ENCODE measurements around the gene NCBP2. TPM values are rescaled to one million over a fixed set of nuclear protein-coding genes. Genes with fewer than 3 reads are reported as not detected.
A peak's percentile ranks its signal among the peaks of the same experiment; 100 is the strongest.

NCBP2 gene
- total RNA-seq, 1 donor: 43.1 TPM

DNA sequence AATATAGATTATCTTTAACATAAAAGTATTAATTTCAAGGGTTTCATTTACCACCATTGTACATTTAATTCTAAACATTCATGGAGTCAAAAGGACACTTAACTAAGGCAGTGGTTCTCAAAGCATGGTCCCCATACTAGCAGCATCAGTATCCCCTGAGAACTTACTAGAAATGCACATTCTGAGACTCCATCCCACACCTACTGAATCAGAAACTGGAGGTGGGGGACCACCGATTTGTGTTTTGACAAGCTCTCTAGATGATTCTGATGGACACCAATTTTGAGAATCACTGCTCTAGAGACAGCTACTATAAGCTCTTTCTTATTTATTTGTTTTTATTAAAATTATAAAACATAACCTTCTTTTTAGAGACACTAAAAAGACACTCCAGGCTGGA is 40.6 kb downstream of the NCBP2 start:
- H3K4me2 ChIP-seq (ENCODE audit: insufficient read depth, low read length): no peak overlapping the region
- H2AFZ ChIP-seq (ENCODE audit: low read length): no peak overlapping the region
- no peaks in the 10 kb centered on the region for H3K4me1 ChIP-seq (ENCODE audit: insufficient read depth, low read length)
- peaks cover 48% of the 10 kb centered on the region for H3K36me3 ChIP-seq (ENCODE audit: insufficient read depth, low read length)
- H3K79me2 ChIP-seq (ENCODE audit: insufficient read depth, low read length): peaks cover 11% of the 10 kb centered on the region
- H3K4me3 ChIP-seq (ENCODE audit: insufficient read depth, low read length): no peak overlapping the region
- DNase-seq (ENCODE audit: insufficient read length, low spot score, missing footprints): no peak
- peaks cover 6% of the 10 kb centered on the region for H4K20me1 ChIP-seq (ENCODE audit: insufficient read depth, low read length)
- no peak overlapping the region for H3K27ac ChIP-seq (ENCODE audit: low read depth, low read length)
- H3K27me3 ChIP-seq (ENCODE audit: insufficient read depth, low read length): no peaks in the 10 kb centered on the region
- TF ChIP-seq, protein P1, sequence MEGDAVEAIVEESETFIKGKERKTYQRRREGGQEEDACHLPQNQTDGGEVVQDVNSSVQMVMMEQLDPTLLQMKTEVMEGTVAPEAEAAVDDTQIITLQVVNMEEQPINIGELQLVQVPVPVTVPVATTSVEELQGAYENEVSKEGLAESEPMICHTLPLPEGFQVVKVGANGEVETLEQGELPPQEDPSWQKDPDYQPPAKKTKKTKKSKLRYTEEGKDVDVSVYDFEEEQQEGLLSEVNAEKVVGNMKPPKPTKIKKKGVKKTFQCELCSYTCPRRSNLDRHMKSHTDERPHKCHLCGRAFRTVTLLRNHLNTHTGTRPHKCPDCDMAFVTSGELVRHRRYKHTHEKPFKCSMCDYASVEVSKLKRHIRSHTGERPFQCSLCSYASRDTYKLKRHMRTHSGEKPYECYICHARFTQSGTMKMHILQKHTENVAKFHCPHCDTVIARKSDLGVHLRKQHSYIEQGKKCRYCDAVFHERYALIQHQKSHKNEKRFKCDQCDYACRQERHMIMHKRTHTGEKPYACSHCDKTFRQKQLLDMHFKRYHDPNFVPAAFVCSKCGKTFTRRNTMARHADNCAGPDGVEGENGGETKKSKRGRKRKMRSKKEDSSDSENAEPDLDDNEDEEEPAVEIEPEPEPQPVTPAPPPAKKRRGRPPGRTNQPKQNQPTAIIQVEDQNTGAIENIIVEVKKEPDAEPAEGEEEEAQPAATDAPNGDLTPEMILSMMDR (IDR thresholded peaks at IDR 0.05; ENCODE audit: extremely low read depth, low read depth, low read length): no peak
- no peaks in the 10 kb centered on the region for H3K9me3 ChIP-seq (ENCODE audit: low read depth, low read length)

DNA sequence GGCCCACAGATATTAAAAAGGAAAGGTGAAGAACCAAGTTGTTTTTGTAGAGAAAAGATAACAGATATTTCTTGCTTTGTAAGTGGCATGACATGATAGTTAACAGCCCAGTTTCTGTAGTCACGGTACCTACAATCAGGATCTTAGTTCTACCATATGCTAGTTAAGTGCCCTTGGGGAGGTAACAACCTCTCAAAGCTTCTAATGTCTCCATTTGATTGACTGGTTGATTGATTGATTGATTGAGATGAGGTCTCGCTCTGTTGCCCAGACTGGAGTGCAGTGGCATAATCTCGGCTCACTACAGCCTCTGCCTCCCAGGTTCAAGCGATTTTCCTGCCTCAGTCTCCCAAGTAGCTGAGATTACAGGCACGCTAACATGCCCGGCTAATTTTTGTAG is 46.1 kb downstream of the NCBP2 start:
- Histone ChIP-seq H3K36me3 (ENCODE audit: insufficient read depth, low read length) (peaks cover 11% of the 10 kb centered on the region), H3K27me3 (ENCODE audit: insufficient read depth, low read length) (no peaks in the 10 kb centered on the region), H4K20me1 (ENCODE audit: insufficient read depth, low read length) (peaks cover 13% of the 10 kb centered on the region), H3K79me2 (ENCODE audit: insufficient read depth, low read length) (peaks cover 60% of the 10 kb centered on the region), H3K4me1 (ENCODE audit: insufficient read depth, low read length) (no peaks in the 10 kb centered on the region), H3K27ac (ENCODE audit: low read depth, low read length) (no peak overlapping the region), H3K4me2 (ENCODE audit: insufficient read depth, low read length) (no peak overlapping the region), H3K4me3 (ENCODE audit: insufficient read depth, low read length) (no peak overlapping the region), H3K9me3 (ENCODE audit: low read depth, low read length) (no peaks in the 10 kb centered on the region), H2AFZ (ENCODE audit: low read length) (no peak overlapping the region)
- no peak for DNase-seq (ENCODE audit: insufficient read length, low spot score, missing footprints)
- TF ChIP-seq, protein P1 (IDR thresholded peaks at IDR 0.05; ENCODE audit: extremely low read depth, low read depth, low read length): no peak

DNA sequence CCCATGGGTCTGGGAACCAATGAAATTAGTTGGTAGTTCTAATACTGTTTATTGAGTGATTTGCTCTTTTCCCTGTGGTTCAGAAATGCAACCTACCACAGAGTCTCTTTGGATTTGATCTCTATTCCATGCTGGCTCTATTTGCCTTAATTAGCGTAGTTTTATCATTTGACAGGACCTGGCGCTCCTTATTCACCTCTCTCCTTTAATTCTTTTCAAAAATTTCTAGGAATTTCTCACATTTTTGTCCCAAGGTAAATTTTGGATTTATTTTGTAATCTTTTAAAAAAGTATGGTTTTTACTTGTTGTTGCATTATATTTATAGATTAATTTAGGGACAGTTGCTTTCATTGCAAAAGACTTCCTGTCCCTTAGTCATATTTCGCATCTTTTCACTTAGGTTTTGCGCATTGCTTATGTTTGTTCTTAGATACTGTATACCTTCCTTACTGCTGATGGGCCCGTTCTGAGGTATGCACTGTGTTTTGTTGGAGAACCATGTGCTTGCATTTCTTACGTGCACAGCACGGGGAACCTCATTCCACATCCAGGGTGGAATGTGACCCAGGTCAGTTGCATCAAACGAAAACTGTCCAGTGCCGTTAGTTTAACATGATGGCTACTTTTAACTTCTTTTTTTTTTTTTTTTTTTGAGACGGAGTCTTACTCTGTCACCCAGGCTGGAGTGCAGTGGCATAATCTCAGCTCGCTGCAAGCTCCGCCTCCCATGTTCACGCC is 47.6 kb downstream of the NCBP2 start:
- Histone ChIP-seq H3K4me1 (ENCODE audit: insufficient read depth, low read length) (no peaks in the 10 kb centered on the region), H3K4me3 (ENCODE audit: insufficient read depth, low read length) (no peak overlapping the region), H2AFZ (ENCODE audit: low read length) (no peak overlapping the region), H3K9me3 (ENCODE audit: low read depth, low read length) (no peaks in the 10 kb centered on the region), H4K20me1 (ENCODE audit: insufficient read depth, low read length) (peaks cover 14% of the 10 kb centered on the region), H3K27ac (ENCODE audit: low read depth, low read length) (no peak overlapping the region), H3K79me2 (ENCODE audit: insufficient read depth, low read length) (peaks cover 75% of the 10 kb centered on the region), H3K27me3 (ENCODE audit: insufficient read depth, low read length) (no peaks in the 10 kb centered on the region), H3K4me2 (ENCODE audit: insufficient read depth, low read length) (no peak overlapping the region), H3K36me3 (ENCODE audit: insufficient read depth, low read length) (peaks cover 13% of the 10 kb centered on the region)
- DNase-seq (ENCODE audit: insufficient read length, low spot score, missing footprints): peak; percentile 15
- TF ChIP-seq, protein P1 (IDR thresholded peaks at IDR 0.05; ENCODE audit: extremely low read depth, low read depth, low read length): no peak

DNA sequence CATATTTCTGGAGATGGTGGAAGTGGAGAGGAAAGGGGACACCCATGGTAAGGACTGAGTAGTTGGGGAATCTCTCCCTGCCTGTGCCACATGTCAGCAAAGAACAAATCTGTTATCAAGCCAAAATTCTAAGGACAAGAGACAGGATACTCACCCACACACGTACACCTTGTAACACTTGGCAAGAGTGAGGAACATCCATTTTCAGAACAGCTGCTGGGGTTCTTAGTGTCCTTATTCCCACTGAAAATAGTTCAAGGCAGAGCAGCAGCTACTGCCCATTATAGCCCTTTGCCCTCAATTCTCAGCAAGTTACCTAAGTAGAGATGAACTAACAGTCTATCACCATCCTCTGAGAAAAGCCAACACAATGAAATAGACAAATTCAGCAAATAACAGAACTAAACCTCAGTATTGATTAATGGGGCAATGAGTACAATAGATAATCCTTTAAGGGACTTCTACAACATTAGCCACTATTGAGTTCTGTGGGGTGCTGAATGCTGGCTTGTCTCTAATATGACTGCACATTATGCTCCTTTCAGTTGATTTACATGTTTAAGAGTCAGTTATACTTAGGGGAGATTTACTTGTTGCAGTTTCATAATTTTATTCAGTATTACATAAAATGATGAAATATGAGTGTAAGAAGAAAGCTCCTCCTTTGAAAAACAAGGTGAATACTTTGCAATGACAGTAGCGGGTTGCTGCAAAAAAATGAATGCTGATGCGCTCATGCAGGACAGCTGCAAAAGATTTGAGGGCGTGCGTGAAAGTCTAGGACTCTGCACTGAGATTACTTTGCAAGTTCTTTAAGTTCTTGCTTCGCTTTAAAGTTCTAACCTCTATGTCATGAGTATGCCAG is 52.3 kb downstream of the NCBP2 start:
- peaks cover 26% of the 10 kb centered on the region for H3K36me3 ChIP-seq (ENCODE audit: insufficient read depth, low read length)
- no peak overlapping the region for H3K4me2 ChIP-seq (ENCODE audit: insufficient read depth, low read length)
- H4K20me1 ChIP-seq (ENCODE audit: insufficient read depth, low read length): peaks cover 22% of the 10 kb centered on the region
- H3K4me3 ChIP-seq (ENCODE audit: insufficient read depth, low read length): no peak overlapping the region
- DNase-seq (ENCODE audit: insufficient read length, low spot score, missing footprints): peak; percentile 4
- no peaks in the 10 kb centered on the region for H3K27me3 ChIP-seq (ENCODE audit: insufficient read depth, low read length)
- TF ChIP-seq, protein P1 (IDR thresholded peaks at IDR 0.05; ENCODE audit: extremely low read depth, low read depth, low read length): no peak
- no peaks in the 10 kb centered on the region for H3K9me3 ChIP-seq (ENCODE audit: low read depth, low read length)
- peaks cover 7% of the 10 kb centered on the region for H3K4me1 ChIP-seq (ENCODE audit: insufficient read depth, low read length)
- H3K79me2 ChIP-seq (ENCODE audit: insufficient read depth, low read length): peaks cover 89% of the 10 kb centered on the region
- no peak overlapping the region for H2AFZ ChIP-seq (ENCODE audit: low read length)
- no peak overlapping the region for H3K27ac ChIP-seq (ENCODE audit: low read depth, low read length)

All from osteoblast (primary cell).